Measurements from ENCODE around the gene EVL.
A peak's percentile ranks its signal among the peaks of the same experiment; 100 is the strongest.
"Not testable (repeated sequence)": the region's sequence is repeated elsewhere in the genome, so short reads cannot be mapped to it uniquely, and the experiment has no call there.

EVL gene, protein sequence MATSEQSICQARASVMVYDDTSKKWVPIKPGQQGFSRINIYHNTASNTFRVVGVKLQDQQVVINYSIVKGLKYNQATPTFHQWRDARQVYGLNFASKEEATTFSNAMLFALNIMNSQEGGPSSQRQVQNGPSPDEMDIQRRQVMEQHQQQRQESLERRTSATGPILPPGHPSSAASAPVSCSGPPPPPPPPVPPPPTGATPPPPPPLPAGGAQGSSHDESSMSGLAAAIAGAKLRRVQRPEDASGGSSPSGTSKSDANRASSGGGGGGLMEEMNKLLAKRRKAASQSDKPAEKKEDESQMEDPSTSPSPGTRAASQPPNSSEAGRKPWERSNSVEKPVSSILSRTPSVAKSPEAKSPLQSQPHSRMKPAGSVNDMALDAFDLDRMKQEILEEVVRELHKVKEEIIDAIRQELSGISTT
- total RNA-seq = 128 to 638 (median 354) reads per million in 17 experiments

DNA sequence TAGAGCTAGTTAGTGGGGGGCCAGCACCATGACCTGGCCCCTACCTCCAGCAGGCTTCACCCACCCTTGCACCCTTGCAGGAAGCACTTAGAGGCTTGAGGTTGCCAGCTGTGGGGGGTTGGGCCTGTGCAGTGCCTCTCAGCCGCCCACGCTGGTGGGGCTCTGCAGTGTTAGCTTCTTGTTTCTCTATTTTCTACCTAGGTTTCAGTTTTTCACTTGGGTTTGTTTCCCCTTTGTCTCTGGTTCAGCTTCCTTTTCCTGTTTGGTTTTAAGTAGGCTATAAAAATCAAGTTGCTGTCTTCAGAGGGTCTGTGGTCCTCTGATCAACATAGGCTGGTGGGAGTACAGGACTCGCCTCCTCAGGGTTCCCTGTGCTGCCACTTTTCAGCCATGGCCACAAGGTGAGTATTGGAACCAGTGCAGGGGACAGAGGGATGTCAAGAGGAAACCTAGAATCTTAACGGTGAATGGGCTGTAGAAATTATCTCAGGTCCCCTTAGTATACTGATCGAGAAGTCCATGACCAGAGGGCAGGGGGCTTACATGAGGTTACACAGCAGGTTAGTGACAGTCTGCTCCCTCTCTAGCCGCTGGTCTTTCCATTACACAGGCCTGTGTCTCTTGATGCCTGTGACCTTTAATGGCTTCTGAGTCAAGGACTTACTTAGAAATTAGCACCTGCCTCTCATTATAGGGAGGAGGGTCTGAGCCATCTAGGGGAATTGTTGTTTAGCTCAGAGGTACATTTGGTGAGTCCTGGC, at the start of gene EVL:
Gene EVL, plus strand, starts transcription at position 312 of the 761 bp plus-strand sequence. Its CDS starts 79 bp downstream, at position 391.
- peak; percentile 88 to 96 (median 94) for DNase-seq

DNA sequence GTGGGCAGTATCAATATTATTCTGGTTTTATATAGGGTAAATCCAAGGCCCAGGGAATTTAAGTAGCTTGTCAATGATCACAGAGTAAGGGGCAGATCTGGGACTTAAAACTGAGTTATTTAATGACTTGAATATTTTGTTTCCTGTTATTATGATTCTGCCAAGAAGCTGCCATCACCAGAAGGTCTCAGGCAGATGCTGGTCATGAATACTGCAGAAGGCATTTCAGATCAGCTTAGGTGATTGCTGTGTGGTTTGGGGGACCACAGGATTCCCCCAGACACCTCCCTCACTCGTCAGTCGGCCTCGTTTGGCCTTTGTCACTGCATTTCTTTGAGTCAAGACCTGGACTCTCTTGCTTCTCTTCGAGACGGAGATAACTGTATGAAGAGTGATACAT, 47.7 kb upstream of the EVL start:
- DNase-seq = no peak

DNA sequence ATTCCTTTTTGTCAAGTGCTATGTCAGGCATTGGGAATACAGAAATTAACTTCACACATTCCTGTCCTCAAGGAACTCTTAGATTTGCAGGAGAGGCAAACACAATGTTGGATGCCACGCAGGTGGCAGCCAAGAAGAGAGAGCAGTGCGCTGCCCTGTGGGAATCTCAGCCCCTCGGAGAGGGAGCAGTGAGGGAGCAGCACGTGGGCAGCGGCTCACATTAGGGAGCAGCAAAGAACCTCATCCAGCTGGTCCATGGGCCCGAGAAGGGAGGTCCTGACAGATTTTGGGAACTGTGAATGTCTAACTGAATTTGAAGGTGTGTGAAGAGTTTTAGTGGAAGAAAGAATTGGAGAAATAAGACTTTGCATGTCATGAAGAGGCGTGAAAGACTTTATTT, 47.2 kb upstream of the EVL start:
- no peak for DNase-seq

DNA sequence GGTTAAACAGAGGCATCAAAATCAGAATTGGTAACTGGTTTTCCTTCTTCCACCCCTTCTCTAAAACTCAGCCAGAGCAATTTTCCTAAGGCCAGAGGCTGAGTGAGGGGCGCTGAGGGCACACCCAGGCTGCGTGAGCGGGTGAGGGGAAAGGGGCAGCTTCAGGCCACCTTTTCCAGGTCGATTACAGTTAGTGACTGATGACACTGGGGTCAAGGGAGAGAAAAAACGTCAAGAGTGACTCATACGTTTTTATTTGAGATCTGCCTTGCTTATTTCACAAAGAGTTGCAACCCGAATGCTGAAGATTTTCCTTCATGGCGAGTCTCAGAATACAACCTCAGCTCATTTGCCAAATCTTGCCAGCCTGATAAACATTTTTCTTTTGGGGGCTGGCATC, 46.7 kb upstream of the EVL start:
- no peak for DNase-seq

DNA sequence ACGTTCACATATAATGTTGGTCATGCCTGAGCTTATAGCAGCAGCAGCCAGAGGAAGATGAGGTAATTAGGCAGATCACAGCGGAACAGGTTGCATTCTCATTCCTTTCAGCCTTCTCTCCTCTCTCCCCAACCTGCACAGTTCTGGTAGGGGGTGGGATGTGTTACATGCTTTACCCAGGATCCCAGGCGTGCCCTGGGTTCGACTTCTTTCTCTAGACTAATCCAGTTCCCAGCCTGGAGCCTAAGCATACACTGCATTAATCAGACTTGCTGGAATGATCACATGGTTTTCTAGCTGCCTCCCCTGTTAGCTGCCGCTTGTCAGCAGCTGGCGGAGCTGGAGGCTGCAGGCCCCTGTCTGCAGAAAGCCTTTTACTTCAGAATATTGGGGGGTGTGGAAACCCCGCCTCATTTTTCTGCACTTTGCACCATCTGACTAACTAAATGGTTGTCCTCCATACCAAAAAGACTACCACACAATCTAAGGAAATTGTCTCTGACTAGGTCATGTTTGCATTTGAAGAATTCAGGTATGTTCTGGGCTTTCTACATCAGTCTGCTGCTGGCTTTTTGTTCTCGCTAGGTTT, 46.0 kb upstream of the EVL start:
- DNase-seq = no peak

DNA sequence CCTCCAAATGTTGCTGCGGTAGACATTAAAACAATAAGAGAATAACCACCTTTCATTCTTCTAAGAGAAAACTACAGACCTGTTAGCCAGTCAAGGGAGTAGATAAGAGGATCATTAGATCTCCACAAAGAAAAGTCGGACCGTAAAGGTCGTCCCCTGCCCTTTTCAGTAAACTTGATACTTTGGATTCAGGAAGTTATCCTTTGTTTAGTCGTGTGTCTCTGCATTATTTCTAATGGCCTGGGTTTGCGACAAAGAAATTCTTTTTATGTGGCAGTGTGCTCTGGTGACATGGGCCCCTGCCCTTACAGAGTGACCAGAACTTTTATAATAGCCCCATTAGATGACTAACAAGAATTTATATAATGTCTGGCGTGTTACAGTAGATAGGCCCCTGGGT, 44.6 kb upstream of the EVL start:
- DNase-seq = no peak

DNA sequence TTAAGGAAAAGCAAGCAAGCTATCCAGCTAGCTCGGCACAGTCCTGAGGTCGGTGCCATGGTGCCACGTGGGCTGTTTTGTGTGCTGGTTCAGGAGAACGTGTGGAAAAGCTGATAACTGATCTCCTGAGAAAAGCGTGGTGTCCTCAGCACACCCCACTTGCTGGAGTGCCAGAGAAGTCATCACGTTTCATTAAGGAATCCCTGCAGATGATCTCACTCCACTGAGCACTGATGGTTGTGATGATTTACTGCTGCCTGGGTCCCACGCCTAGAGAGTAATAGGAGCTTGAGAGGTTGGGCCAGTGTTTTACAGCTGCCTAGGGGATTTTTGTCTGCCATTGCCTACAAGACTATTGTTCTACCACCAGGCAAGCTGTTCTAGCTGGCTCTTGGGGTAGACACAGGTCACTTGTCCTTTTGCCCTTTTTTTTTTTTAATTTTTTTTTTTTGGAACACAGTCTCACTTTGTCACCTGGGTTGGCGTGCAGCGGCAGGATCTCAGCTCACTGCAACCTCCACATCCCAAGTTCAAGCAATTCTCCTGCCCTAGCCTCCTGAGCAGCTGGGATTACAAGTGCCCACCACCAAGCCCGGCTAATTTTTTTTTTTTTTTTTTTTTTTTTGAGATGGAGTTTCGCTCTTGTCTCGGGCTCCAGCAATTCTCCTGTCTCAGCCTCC, 42.3 kb upstream of the EVL start:
- no peak for DNase-seq

DNA sequence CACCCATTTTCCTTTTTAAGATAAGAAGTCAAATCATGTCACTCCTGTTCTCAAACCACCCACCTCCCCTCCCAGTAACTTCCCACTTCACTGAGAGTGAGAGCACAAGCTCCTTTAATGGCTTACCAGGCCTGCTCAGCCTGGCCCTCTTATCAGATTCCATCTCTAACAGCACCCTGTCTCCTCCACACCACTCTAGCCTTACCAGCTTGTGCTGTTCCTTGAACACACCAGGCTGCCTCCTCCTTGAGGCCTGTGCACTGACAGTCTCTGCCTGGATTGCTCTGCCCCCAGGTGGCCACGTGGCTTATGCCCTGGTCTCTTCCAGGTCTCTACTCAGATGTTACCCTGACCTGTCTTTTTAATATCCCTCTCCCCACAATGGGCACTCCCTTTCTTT, 40.1 kb upstream of the EVL start:
- peak in 3 of 4 experiments; percentile 28 to 46 (median 34) for DNase-seq

DNA sequence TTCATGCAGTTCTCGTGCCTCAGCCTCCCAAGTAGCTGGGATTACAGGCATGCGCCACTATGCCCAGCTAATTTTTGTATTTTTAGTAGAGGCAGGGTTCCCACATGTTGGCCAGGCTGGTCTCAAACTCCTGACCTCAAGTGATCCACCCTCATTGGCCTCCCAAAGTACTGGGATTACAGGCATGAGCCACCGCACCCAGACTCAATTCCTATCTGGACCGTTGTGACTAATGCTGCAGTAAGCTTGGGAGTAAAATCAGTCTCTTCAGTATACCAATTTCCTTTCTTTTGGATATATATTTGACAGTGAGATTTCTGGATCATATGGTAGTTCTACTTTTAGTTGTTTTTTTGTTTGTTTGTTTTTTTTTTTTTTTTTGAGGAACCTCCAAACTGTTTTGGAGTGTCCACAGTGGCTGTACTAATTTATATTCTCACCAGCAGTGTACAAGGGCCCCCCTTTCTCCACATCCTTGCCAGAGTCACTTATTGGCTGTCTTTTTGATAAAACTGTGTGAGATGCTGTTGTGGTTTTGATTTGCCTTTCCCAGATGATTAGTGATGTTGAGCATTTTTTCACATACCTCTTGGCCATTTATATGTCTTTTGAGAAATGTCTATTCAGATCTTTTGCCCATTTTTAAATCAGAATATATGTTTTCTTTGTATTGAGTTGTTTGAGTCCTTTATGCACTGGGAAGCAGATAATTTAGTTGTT, 37.3 kb upstream of the EVL start:
- no peak for DNase-seq

DNA sequence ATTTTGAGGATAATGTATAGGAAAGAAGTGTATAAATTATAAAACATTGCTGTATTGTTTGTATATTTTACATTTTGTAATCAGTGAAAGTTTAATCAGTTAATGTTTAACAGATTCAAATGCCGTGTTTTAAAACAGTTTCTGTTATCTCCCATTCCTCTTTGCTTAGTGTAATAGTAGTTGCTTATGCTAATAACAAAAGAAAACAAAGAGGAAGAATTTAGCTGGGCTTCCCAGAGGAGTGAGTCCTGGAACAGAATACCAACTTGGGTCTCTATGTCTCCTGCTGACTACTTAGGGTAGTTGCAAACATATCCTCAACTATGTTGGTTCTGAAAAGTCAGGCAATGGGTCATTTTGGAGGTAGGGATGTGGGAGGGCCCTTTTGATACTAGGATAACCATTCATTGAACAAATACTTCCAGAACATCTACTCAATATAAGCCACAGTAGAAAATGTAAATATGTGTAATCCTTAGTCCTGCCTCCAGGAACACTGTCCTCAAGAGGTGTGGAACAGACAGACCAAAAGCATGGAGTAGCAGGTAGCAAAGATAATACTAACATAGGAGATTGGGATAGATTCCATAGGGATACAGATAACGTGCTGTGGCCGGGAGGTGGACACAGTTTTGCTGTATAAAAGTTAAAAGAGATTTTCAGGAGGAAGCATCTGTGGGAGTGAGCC, 36.1 kb upstream of the EVL start:
- no peak for DNase-seq

DNA sequence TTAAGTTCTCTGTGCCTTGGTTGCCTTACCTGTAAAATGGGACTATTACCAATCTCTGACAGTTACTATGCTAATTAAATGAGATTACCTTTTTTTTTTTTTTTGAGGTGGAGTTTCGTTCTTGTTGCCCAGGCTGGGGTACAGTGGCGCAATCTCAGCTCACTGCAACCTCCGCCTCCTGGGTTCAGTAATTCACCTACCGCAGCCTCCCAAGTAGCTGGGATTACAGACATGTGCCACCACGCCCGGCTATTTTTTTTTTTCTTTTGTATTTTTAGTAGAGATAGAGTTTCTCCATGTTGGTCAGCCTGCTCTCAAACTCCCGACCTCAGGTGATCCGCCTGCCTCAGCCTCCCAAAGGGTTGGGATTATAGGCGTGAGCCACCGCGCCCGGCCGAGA, 35.2 kb upstream of the EVL start:
- DNase-seq = not testable (repeated sequence)

DNA sequence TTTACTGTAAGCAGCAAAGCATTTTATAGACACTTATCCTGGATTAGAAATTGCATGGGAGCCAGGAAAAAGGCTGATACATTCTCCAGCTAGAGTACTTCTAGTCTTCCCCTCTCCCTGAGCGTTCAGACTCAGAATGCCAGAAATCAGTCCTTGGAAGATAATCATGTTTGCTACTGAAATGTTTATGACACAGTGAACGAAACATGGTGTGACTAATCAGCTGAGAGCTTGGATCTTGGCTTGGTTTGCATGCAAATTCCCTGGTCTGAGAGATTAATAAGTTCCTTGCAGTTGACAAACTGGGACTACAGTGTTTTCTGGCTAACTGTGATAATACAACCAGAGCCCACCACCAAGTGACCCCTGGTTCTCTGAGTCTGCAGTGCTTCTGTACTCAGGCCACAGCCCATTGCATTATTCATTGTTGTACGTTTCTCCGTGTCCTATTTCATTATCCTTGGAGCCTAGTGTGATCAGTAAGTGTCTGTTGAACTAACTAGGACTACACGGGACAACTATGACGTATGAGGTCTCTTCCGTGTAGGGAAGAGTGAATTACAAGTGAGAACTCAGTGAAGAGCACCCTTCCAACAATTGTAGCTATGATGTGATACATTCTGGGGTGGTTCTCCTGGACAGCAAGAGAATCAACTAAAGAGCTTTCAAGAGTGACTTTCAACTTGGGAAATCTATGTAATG, 34.6 kb upstream of the EVL start:
- DNase-seq = no peak

DNA sequence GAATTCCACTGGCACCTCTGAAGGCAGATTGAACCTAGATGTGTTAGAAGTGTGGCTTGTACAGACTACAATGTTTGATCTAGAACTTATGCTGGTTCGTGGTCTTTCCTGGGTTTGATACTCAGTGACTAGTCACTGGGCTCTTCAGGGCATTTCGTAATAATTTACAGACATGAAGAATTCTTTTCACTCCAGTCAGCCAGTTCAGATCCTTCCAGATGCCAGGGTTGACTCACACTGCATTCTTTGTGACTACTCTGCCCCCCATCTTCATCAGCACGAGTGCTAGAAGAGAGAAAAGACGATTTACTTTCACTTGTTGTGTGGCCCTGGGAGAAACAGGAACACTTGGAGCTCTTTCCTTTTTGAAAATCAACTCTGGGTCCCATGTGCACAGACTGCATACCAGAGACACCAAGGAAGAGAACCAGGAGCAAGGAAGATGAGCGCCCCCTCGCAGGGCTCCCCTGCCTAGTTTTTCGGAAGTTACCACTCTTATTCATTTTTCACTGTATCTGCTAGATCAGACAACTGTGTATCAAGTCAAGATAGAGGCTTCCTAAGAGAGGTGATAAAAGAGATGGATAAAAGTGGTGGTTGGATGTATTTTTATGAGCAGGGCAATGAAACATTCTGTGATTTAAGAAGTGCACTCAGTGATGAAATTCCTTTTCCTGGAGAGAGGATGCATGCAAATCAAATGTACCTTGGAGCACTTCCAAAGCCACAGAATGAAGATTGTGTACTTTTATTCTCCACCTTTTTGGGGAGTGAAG, 33.5 kb upstream of the EVL start:
- peak; percentile 45 to 81 (median 60) for DNase-seq

DNA sequence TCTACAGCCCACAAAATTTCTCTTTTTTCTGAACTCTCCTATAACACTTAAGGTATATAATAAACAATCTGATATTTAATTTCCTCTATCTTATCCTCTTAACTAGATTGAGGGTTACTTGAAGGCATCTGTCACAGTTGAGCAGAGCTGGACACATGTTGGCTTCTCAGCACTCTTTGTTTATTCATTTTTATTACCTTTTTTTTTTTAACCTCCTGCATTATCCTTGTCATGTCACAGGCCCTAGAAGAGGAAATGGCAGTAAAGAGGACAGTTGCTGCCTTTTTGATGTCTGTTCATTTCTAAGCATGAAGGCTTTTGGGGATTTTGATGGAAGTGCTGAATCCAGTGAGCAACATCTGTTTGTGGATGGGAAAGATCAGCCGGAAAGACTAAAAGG, 32.5 kb upstream of the EVL start:
- DNase-seq = no peak

DNA sequence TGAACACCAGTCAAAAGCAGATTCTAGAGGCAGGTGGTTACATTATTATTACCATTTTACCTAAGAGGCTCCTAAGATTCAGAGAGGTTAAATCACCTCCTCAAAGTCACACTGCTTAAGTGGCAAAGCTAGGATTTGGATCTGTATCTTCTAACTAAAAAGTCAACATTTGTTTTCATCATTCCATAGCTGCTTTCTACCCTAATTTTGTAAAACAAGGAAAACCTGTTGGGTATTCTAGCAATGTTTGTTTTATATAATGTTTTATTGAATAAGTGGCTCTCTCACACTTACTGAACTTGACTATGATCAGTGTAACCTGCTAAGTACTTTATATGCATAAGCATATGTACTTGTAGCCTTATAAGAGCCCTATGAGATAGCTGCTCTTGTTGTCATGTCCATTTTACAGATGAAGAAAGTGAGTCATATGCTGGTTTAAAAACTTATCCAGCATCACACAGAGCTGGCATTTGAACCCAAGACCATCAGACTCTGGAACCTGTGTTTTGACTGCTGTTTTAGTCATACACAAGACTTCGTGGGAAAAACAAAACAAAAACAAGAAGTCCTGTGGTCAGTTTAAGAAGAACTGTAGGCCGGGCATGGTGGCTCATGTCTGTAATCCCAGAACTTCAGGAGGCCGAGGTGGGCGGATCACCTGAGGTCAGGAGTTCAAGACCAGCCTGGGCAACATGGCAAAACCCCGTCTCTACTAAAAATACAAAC, 31.7 kb upstream of the EVL start:
- peak; percentile 11 to 53 (median 42) for DNase-seq

DNA sequence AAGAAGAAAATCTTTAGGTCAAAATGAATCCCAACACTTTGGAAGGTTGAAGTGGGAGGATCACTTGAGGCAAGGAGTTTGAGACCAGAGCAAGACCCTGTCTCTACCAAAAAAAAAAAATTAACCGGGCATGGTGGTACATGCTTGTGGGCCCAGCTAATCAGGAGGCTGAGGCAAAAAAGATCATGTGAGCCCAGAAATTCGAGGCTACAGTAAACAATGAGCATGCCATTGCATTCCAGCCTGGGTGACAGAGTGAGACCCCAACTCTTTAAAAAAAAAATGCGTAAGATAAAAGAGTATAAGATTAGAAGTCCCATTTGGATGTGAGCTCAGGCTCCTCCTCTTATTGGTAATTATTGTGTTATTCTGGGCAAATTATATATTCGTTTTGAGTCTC, 30.8 kb upstream of the EVL start:
- no peak for DNase-seq

DNA sequence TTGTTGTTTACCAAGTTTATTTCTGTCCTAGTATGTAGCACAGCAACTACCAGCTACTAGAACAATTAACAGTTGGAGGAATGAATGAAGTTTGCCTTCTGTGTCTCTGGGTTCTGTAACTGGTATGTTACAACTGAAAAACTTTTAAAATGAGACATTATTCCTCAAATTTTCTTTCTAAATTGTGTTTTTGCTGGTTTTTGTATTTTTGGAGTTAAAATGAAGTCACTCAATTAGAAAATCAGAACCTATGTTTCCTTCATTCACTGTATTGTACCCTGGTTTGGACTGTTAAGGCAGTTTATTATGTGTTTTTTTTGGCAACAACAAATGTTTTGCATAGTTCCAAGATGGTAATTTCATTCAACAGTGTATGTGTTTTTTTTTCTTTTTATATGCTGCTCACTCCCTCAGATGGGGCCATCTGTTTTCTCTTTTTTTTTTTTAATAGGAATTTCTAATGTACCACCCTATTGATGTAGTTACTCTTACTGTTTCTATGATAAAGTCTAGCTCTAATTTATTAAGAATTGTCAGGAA, 30.2 kb upstream of the EVL start:
- DNase-seq = no peak

DNA sequence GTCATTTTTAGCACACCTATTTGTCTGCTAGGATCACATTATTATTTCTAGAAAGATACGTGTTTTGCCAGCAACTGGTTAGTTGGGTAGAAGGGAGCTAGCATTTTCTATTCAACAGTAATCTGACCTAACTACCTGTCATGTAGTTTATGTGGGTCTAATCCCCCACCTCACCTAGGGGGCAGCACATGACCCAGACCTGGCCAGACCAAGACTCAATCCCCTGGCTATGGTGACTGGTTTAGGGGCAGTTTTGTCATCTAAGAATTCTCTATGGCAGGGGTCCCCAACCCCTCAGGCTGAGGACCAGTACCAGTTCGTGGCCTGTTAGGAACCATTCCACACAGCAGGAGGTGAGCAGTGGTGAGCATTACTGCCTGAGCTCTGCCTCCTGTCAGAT, 29.5 kb upstream of the EVL start:
- no peak for DNase-seq

DNA sequence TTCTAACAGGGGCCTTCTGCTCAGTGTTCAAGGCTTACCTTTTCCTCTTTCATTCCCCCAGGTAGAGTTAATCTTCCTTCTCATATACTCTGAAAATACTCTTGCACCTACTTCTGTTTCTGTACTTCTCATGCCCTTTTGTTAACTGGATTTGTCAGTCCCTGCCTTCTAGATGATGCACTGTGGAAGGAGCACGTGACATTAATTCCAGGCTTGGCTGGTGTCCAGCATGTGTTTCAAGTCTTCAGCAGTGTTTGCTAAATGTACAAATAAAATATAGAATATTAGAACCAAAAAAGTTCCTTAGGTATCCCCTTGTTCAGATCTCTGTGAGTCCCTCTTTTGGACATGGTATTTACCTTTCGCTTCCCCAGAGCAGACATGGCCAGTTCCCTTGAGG, 27.9 kb upstream of the EVL start:
- peak in 2 of 4 experiments; percentile 33 to 43 for DNase-seq
